Umbilical cord (tissue), 2 donors: Measurements from ENCODE around the gene SERPINB12. TPM values are rescaled to one million over a fixed set of nuclear protein-coding genes. Genes with fewer than 3 reads are reported as not detected.

ENCODE experiments used
- DNase-seq: peaks from one replicate; pipeline ENCODE4 v3.0.0-alpha.2; 2015; ENCODE audit warnings: low spot score
- total RNA-seq: library from RNA; depleted of rRNA; stranded (reverse); fragments of >200 nt; gene quantifications from one replicate; pipeline ENCODE4 v1.2.3, GENCODE V29; 2014; ENCODE audit warnings: low replicate concordance; ENCODE audit not compliant: insufficient read depth

SERPINB12 gene
- total RNA-seq, 1 donor from 2014 or later, result 0.96 TPM

GRCh38 chr18:63551769-63552168, 9.6 kb downstream of the SERPINB12 start:
- no peak for DNase-seq

DNA sequence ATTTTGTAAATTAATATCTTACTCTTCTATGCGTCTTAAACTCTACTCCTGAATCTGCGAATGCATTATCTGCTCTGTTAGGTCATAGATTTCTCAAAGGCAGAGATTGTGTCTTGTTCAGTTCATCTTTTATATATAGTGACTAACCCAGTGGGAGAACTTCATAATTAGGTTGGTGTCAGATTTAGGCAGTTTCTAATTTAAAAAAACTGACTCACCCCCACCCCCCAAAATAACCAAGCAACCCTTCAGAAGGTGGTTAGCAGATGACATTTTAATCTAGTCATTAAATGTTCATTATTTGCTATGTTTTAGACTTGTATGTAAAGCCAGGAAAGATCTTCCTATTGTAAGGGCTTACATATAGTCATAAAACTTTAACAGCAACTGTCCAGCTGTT, 10.4 kb downstream of the SERPINB12 start:
- no peak for DNase-seq

- DNase-seq, result peak; percentile 86
These were observed 10.9 kb downstream of the SERPINB12 start for GRCh38 chr18:63553081-63553480.

DNA sequence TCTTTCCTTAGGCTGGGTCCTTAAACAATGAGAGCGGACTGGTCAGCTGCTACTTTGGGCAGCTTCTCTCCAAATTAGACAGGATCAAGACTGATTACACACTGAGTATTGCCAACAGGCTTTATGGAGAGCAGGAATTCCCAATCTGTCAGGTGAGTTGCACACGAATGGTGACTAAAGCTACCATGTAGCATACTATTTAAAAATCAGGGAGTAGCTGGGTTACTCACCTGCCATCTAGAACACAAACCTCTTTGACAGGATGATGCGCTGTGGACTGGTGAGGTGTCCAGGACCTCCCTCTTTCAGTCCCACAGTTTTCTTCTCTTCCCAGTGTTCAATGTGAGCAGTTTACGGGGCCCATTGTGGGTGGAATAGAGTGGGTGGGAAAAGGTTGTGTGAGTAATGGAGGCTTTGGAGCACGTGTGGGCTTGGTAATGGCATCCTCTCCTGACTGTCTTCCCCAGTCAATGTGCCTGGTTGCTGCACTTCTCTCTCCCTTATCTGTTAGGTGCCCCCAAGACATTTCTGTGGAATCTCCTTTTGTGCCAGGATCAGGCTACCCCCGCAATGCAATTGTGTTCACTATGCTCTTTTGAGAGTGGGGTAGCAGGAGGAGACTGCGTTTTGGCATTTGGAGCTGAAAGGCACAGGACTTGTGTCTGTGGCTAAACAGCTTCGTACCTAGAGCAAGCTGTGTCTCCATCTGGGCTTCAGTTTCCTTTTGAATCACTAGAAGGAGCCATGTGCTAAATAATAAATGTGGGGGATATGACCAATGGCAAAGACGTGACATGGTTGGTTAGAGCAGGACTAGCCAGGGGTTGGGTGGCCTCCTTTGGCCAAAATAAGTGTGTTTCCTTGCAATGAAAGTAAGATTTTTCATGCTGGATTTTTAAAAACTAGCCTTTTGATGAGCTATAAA, 17.7 kb downstream of the SERPINB12 start:
- no peak for DNase-seq

- DNase-seq, result no peak
These were observed 20.1 kb downstream of the SERPINB12 start for GRCh38 chr18:63562284-63562683.

- DNase-seq, result no peak
These were observed 21.9 kb downstream of the SERPINB12 start for GRCh38 chr18:63564021-63564420.

DNA sequence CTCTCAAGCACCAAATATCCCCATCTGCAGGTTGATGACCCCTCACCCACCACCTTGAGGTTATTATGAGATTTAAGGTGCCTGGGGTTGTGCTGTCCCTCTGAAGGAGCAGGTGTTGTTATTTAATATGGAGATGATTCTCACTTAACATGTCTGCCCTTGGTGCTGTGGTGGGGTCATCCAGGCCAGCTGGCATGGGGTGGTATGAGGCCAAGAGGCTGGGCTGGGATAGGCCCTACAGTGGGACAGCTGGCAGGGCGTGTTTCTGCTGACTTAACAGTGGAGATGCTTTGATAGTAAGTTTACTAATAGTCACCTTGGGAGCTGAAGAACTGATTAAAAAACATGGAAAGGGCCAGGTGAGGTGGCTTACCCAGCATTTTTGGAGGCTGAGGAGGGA, 22.4 kb downstream of the SERPINB12 start:
- no peak for DNase-seq

GRCh38 chr18:63567276-63567675, 25.1 kb downstream of the SERPINB12 start:
- DNase-seq, result no peak

DNA sequence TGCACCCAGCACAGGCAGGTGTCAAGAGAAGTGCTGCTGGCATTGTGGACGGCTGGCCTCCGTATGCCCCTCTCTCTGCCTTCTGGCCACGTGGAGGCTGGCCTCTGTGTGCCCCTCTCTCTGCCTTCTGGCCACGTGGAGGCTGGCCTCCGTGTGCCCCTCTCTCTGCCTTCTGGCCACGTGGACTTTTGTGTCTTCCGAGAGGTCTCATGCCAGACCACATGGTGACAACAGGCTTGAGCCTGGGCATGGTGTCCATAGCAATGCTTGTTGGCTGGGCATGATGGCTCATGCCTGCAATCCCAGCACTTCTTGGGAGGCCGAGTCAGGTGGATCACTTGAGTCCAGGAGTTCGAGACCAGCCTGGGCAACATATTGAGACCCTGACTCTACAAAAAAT, 25.7 kb downstream of the SERPINB12 start:
- DNase-seq, result no peak

GRCh38 chr18:63570721-63571120, 28.6 kb downstream of the SERPINB12 start:
- no peak for DNase-seq

- DNase-seq, result no peak
These were observed 33.5 kb downstream of the SERPINB12 start for GRCh38 chr18:63575681-63576080.

DNA sequence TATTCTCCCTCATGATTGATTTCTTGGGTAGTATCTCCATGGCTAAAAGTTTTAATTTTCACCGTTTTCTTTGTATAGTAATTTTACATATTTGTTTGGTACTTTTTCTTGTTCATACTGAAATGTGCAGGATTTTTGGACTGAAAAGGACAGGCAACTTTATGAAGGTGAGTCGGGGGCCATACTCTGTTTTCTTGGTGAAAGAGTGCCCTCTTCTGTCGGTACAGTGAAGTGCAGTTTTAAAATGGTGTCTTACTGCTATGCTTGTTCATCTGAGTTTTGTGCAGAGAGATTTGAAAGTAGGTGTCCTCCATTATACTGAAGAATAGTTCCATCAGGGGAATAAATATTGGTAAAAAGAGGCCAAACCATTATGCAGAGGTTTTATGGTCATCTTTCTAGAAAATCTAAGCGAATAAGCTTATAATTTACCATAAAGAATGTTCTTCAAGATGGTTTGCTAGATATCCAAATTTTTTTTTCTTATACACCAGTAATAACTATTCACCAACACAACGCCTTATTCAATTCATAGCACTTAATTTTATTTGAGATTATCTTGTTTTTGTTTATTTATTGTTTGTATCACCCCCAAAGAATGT, 36.3 kb downstream of the SERPINB12 start:
- DNase-seq, result peak; percentile 26

DNA sequence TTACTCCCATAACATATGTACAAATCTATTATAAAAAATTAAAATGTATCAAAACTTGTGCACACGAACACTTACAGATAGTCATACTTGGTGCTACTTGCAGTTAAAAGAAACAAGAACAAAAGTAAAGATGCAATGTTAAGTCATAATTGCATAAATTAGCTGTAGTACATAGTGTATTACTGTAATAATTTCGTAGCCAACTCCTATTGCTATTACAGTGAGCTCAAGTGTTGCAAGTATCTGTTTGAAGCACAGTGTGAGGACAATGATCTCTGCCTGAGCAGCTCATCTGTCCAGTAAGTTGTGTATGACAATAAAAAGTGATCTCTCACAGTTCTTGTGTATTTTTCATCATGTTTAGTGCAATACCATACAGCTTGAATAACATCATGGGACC, 37.4 kb downstream of the SERPINB12 start:
- DNase-seq, result no peak

DNA sequence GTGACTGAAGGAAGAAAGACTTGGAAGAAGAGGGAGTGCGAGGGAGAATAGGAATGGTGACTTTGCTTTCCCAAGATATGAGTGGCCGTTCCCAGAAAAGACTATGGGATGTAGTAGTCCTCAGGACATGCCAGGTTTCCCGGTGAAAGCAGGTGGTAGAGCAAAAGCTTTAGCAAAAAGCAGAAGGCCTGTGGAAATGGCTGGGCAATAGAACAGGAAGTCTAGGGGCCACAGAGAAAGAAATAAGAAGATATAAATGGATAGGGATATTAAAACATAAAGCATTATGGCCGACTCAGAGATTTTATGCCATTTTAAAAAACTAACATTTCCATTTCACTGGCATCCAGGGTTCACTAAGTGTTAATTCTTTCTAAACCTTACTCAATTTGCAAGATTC, 43.8 kb downstream of the SERPINB12 start:
- no peak for DNase-seq

- DNase-seq, result no peak
These were observed 44.3 kb downstream of the SERPINB12 start for GRCh38 chr18:63586431-63586830.

DNA sequence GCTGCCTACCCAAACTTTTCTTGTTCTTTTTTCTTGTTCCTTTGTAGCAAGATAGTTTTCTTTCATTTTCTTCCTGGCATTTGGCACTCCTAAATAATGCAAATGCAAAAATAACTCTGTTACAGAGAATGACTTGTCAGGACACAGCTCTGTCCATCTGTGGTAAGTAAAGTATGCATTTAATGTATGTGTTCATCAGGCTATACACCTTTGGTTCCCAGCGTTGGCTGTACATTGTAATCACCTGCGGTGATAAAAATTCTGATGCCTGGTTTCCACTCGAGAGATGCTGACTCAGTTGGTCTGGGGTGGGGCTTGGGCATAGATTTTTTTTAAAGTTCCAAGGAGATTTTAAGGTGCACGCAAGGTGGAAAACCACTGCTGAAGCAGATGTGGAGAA, 44.8 kb downstream of the SERPINB12 start, which contains the start of gene SERPINB13:
TSS of gene SERPINB13 (plus strand) at position 378 of the 400 bp plus-strand sequence. CDS start 1,325 bp downstream, outside the sequence.
- peak; percentile 37 for DNase-seq

- no peak for DNase-seq
These were observed 46.7 kb downstream of the SERPINB12 start for GRCh38 chr18:63588909-63589308.

GRCh38 chr18:63590373-63590772, 48.2 kb downstream of the SERPINB12 start:
- no peak for DNase-seq

DNA sequence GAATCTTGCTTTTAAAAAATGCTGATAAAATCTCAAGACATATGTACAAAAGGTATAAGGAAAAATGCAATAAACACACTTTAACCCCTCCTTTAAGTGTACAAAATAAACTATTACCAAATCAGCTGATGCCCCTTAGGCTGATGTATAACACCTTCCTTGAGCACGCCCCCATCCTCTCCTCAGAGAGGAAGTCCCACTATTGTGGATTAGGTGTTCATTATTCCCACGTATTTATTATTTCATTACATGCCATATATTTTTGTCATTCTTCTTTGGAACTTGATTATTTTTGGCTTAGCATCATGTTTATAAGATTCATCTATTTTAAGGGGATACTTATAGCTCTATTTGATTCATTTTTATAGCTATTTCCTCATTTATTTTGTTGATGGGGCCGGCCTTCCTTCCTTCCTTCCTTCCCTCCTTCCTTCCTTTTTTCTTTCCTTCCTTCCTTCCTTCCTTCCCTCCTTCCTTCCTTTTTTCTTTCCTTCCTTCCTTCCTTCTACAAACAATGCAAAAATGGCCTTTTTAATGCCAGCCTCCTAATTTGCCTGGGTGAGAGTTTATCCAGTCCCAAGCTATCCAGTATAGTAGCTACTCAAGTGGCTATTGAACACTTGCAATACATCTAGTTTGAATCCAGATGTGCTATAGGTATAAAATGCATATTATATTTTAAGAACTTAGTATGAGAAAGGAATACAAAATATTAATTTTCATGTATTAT, 49.0 kb downstream of the SERPINB12 start:
- no peak for DNase-seq

GRCh38 chr18:63591725-63592124, 49.6 kb downstream of the SERPINB12 start:
- DNase-seq, result no peak

DNA sequence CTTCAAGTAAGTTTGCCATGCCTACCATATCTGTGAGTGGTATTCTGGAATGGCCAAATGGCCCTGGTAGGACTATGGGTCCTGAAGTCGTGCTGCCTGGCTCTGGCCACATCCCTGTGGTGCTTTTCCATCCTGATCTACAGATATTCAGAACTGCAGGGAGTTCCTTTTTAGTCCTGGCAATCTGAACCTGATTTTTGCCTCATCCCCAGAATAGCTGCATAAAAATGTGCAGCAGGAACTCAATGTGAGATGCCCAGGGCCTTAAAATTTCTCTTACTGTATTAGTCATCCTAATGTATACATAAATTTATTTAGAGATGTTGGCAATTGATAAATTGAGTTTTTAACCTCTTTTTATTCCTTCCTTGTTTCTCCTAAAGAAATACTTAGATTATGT, 50.3 kb downstream of the SERPINB12 start:
- no peak for DNase-seq

DNA sequence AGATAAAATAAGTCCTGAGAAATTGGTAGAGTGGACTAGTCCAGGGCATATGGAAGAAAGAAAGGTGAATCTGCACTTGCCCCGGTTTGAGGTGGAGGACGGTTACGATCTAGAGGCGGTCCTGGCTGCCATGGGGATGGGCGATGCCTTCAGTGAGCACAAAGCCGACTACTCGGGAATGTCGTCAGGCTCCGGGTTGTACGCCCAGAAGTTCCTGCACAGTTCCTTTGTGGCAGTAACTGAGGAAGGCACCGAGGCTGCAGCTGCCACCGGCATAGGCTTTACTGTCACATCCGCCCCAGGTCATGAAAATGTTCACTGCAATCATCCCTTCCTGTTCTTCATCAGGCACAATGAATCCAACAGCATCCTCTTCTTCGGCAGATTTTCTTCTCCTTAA, 54.8 kb downstream of the SERPINB12 start:
- DNase-seq, result no peak
